Measurements from ENCODE around the gene HAPLN2. TPM values are rescaled to one million over a fixed set of nuclear protein-coding genes. Genes with fewer than 3 reads are reported as not detected.
A peak's percentile ranks its signal among the peaks of the same experiment; 100 is the strongest.

HAPLN2 gene
- total RNA-seq, 3 donors from 2014 or later = 0.28 TPM; not detected in 2

GRCh38 chr1:156662005-156662799 is 43.0 kb downstream of the HAPLN2 start:
- no peaks in the 10 kb centered on the region for H3K9me3 ChIP-seq
- H3K36me3 ChIP-seq (ENCODE audit: low read depth) = no peaks in the 10 kb centered on the region
- ATAC-seq (no peak), DNase-seq (peak in 1 of 3 donors; percentile 16)
- H3K4me1 ChIP-seq (ENCODE audit: low read depth) = peaks cover 57% of the 10 kb centered on the region
- TF ChIP-seq CTCF (IDR thresholded peaks at IDR 0.05) = no peak
- intact Hi-C loops (cut with DNase I, micrococcal nuclease) = no loop called here
- no peak overlapping the region for H3K4me3 ChIP-seq

GRCh38 chr1:156662800-156663055 is 43.5 kb downstream of the HAPLN2 start:
- no peak for TF ChIP-seq CTCF (IDR thresholded peaks at IDR 0.05)
- DNase-seq (no peak), ATAC-seq (no peak)
- intact Hi-C loops (cut with DNase I, micrococcal nuclease) = no loop called here
- no peaks in the 10 kb centered on the region for H3K9me3 ChIP-seq
- peaks cover 52% of the 10 kb centered on the region for H3K4me1 ChIP-seq (ENCODE audit: low read depth)
- no peak overlapping the region for H3K4me3 ChIP-seq
- H3K36me3 ChIP-seq (ENCODE audit: low read depth) = no peaks in the 10 kb centered on the region

GRCh38 chr1:156663178-156663577 is 44.0 kb downstream of the HAPLN2 start:
- peaks cover 49% of the 10 kb centered on the region for H3K4me1 ChIP-seq (ENCODE audit: low read depth)

DNA sequence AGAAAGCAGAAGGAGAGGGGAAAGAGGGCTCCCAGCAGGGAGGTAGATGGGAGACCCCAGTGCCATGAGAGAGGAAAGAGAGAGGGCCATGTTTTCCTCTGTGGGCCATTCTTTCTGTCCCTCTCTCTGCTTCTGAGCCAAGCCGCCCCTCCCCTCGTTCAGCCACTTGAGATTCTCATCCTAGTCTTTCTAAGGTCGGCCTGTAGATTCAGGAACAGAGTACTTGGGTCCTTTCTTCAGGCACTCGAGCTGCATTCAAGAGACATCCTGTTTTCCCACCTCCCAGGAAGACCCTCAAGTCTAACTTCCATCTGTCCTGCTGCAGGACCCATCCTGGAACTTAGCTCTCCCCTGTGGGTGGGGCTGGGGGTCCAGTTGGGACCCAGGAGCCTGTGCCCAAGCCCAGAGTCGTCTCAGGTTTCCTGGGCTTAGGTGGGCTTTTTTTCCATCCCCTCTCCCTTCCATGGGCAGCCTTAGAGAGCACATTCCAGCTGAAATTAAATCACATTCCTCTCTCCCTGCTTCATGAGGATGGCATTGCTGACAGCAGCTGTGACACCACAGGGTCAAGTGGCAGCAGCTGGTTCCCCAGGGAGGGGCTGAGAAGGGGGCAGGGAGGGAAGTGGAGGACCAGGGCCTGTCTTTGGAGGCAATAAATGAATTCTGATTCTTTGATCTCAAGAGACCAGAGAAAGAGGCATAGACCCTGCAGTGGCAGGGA is 45.0 kb downstream of the HAPLN2 start:
- intact Hi-C loops (cut with DNase I, micrococcal nuclease) = no loop called here
- Histone ChIP-seq H3K9me3 (no peaks in the 10 kb centered on the region), H3K36me3 (ENCODE audit: low read depth) (no peaks in the 10 kb centered on the region), H3K4me3 (no peak overlapping the region), H3K4me1 (ENCODE audit: low read depth) (peaks cover 46% of the 10 kb centered on the region)
- TF ChIP-seq CTCF (IDR thresholded peaks at IDR 0.05) = no peak
- ATAC-seq (no peak), DNase-seq (peak in 1 of 3 donors; percentile 39)

More at GRCh38 chr1:156663178-156663577, 44.0 kb downstream of the HAPLN2 start:
- H3K4me3 ChIP-seq = no peak overlapping the region
- ATAC-seq = no peak
- DNase-seq = peak in 2 of 3 donors; percentile 38 to 39
- H3K9me3 ChIP-seq = no peaks in the 10 kb centered on the region
- TF ChIP-seq CTCF (IDR thresholded peaks at IDR 0.05) = no peak
- intact Hi-C loops (cut with DNase I, micrococcal nuclease) = no loop called here
- no peaks in the 10 kb centered on the region for H3K36me3 ChIP-seq (ENCODE audit: low read depth)

- H3K9me3 ChIP-seq = no peaks in the 10 kb centered on the region
- no peak for TF ChIP-seq CTCF (IDR thresholded peaks at IDR 0.05)
- H3K4me1 ChIP-seq (ENCODE audit: low read depth) = peaks cover 40% of the 10 kb centered on the region
- ATAC-seq = peak; percentile 6
- no peak overlapping the region for H3K4me3 ChIP-seq
- intact Hi-C loops (cut with DNase I, micrococcal nuclease) = no loop called here
- DNase-seq = peak; percentile 42 to 67 (median 50)
- H3K36me3 ChIP-seq (ENCODE audit: low read depth) = no peaks in the 10 kb centered on the region
Observed at GRCh38 chr1:156664767-156665411, 45.7 kb downstream of the HAPLN2 start.
